GM19467 (cell line): ENCODE data around the gene CCNO.
A peak's percentile ranks its signal among the peaks of the same experiment; 100 is the strongest.

ENCODE experiments used
- ATAC-seq: cut with Tn5 transposase; IDR thresholded peaks from one replicate; pipeline ENCODE4 v1.9.1; 2021; ENCODE audit warnings: mild to moderate bottlenecking, moderate library complexity; ENCODE audit not compliant: unreplicated experiment

Gene CCNO

GRCh38 chr5:55232985-55233928, at the start of gene CCNO:
Gene CCNO, minus strand, starts transcription at chr5:55233608. Its CDS starts 85 bp downstream, at chr5:55233523.
- ATAC-seq = peak; percentile 63

- ATAC-seq = no peak
These were observed 45.4 kb upstream of the CCNO start for GRCh38 chr5:55278778-55279177.

- no peak for ATAC-seq
These were observed 43.4 kb upstream of the CCNO start for GRCh38 chr5:55276771-55277170.

DNA sequence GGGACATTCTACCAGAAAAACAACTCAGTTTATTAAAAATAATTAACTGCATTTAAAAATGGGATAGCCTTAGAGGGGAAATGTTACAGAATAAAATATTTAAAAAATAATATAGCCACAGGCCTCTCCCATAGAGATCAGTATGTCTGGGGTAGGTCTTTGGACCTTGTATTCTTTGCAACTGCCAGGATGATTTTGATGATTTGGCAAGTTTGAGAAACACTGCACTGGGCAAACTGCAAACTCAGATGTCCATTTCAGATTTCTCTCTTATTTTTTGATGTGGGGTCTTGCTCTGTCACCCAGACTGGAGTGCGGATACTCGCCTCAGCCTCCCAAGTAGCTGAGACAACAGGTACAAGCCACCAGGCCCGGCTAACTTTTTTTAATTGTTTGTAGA, 24.9 kb upstream of the CCNO start:
- no peak for ATAC-seq

- ATAC-seq = no peak
These were observed 21.4 kb upstream of the CCNO start for GRCh38 chr5:55254802-55255201.

- no peak for ATAC-seq
These were observed 16.7 kb upstream of the CCNO start for GRCh38 chr5:55250064-55250463.

DNA sequence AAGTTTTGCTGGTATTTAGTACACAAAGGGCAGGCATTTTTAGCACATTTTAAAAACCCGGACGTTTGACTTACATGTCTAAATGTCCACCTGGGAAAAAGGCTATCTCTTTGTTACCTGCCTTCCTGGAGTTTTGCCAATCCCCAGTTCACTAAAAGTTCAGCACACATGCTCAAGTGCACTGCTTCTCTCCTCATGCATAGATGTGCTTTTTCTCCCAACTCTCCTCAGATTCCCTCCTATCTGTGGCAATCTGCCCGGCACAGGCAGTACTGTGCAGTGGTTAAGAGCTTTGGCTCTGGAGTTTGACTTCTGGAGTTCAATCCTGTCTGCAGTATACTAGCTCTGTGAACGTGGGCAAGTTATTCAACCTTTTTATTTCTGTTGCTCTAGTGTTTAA, 8.3 kb upstream of the CCNO start:
- no peak for ATAC-seq

DNA sequence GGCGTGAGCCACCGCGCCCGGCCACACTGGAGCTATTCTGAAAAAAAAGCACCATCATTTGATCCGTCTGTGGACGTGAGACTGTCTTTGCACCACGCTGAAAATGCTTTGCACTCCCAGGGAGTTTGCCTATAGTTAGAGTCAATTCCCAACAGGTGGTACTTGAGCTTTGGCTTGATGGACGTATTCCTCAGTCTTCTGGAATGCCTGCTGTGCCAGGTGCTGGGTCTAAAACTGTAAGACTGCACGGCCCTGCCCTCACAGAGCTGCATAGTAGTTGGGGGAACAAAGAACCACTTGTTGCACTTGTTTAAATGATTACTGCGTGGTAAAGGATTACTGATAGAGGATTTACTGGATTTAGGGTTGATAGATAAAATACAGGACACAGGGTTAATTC, 3.4 kb upstream of the CCNO start:
- ATAC-seq = no peak

GRCh38 chr5:55234121-55234700, 803 bp upstream of the CCNO start:
- no peak for ATAC-seq

DNA sequence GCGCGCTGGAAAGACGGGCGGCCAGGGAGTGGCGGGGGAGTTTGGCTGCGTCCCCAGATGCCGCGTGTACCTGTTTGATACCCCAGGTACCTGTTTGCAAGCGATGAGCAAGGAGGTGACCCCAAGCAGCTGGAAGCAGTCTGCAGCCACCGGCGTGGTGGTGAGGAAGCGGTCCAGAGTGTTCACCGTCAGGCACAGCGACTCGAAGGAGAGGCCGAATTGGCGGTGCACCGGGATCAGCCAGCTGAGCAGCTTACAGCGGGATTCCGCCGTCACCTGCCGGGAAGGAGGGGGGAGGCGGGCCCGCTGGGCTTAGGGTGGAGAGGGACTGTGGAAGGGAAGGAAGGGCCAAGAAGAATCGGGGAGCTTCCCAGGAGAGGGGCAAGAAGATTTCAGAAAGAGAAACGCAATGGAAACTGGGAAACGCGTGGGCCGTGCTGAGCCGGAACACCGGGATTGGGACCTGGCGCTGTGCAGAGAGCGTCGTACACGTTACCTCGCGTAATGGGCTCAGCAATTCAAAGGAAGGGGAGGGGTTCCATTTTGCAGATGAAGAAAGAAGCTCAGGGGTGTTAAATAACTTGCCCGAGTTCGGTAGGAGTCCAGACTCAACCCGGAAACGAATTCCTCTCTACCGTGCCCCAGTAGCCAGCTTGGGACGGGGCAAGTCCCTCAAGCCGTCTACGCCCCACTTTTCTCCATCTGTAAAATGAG, 980 bp downstream of the CCNO start:
- ATAC-seq = peak; percentile 6

- no peak for ATAC-seq
These were observed 1.5 kb downstream of the CCNO start for GRCh38 chr5:55231919-55232270.

- no peak for ATAC-seq
These were observed 2.1 kb downstream of the CCNO start for GRCh38 chr5:55231029-55231918.

DNA sequence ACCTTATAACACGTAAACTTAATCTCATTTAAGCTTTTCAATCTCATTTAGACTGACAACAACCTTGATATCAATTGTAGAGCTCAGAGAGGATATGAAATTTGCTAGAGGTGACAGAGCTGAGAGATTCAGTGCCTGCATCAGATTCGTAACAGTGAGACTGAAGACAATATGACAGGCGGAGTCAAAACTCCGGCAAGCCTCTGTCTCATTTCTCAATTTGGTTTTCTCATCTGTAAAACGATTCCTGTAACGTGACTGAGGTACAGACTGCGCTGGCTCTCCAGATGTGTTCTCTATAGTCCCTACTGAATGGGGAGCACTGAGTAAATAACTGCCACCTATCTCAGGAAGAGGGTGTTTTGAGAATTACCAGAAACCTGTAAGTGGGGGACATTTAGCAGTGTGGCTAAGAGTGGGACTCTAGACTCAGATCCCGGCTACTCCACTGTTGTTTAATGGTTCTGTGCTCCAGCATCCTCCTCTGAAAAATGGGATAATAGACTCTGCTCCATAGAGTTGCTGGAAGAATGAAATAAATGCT, 3.2 kb downstream of the CCNO start:
- ATAC-seq = no peak

- ATAC-seq = no peak
These were observed 5.6 kb downstream of the CCNO start for GRCh38 chr5:55227664-55228430.

GRCh38 chr5:55226934-55227663, 6.3 kb downstream of the CCNO start, which contains the start of gene MCIDAS:
Gene MCIDAS, minus strand, starts transcription at chr5:55227315. Its CDS starts 177 bp downstream, at chr5:55227138.
- ATAC-seq = peak; percentile 42

GRCh38 chr5:55226027-55226933, 7.1 kb downstream of the CCNO start:
- peak; percentile 58 for ATAC-seq

GRCh38 chr5:55225346-55225745, 8.1 kb downstream of the CCNO start:
- no peak for ATAC-seq

DNA sequence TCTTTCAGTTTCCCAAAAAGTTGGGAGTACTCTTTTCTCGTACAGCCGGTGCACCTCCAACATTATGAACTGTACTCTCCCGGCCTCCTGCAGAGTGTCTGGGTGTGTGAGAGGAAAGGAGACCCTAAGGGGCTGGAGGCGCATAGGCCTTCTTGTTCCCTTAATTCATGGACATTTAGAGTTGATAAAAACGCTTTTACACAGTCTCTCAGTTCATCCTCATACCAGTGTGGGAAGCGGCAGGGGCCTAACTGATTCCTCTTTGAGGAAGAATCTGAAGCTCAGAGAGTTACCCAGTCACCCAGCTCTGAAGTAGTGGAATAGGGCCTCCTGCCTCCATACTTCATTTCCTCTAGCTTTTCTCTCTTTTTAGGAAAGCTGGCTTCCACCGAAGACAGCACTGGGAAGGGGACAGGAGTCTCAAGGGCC, 9.6 kb downstream of the CCNO start:
- ATAC-seq = no peak
